Ovary (tissue), 9 donors: ENCODE results near the gene CD320. TPM values are rescaled to one million over a fixed set of nuclear protein-coding genes. Genes with fewer than 3 reads are reported as not detected.

Source experiments
- DNase-seq, 5 donors: peaks; one replicate each; pipeline ENCODE4 v3.0.0-alpha.2; 2019 to 2020
- H3K27ac ChIP-seq, 2 donors: fragments of 200-600 bp; one replicate each; pipeline versions ENCODE4 v1.5.1 to v1.8.0; 2019 to 2022
- H3K27me3 ChIP-seq: fragments of 200-600 bp; one replicate; pipeline ENCODE4 v1.8.0; 2022
- H3K36me3 ChIP-seq: fragments of 200-600 bp; sonication (generic); one replicate; pipeline ENCODE4 v1.5.1; 2019
- H3K4me1 ChIP-seq: one replicate; pipeline ENCODE4 v1.8.1; 2013; ENCODE audit warnings: mild to moderate bottlenecking, moderate library complexity; ENCODE audit not compliant: insufficient read depth
- H3K4me3 ChIP-seq: fragments of 200-600 bp; sonication (generic); one replicate; pipeline ENCODE4 v1.5.1; 2017
- H3K9me3 ChIP-seq, 2 donors: fragments of 200-600 bp in 1 of 2; sonication (generic) in 1 of 2; one replicate each; pipeline versions ENCODE4 v1.5.1 to v1.8.1; 2013 to 2019; ENCODE audit warnings: mild to moderate bottlenecking in 1 of 2, moderate library complexity in 1 of 2
- EP300 ChIP-seq: sonication (generic); formaldehyde crosslinking; IDR thresholded peaks from one replicate; pipeline ENCODE4 v1.6.1; 2017; ENCODE audit warnings: antibody characterized with exemption
- POLR2A ChIP-seq: fragments of 450-650 bp; IDR thresholded peaks from one replicate; pipeline ENCODE4 v1.6.1; 2017; ENCODE audit warnings: antibody characterized with exemption, mild to moderate bottlenecking, moderate library complexity
- WGBS, 3 donors: extraction: QIAGEN DNeasy Blood & Tissue Kit in 1 of 3; methylation state at CpG; one replicate each; pipeline versions ENCODE4 v1.1.5 to v1.1.7; 2013 to 2017; 5-methylcytosine and 5-hydroxymethylcytosine counted together
- intact Hi-C, 4 donors: fragments of 100-400 bp; cut with DNase I; formaldehyde crosslinking; loops; one replicate each; pipeline versions ENCODE4 v1.11.0 to v1.15.1; 2022 to 2023
- polyA plus RNA-seq, 2 donors: library from polyadenylated mRNA; stranded (reverse); fragments of 200-250 nt in 1 of 2; fragments of 350-450 nt in 1 of 2; fragmentation: Illumina TruSeq in 1 of 2; extraction: RNeasy Lipid Tissue Mini Kit (QIAGEN cat#74804) in 1 of 2; gene quantifications; one replicate each; pipeline ENCODE4 v1.2.3, GENCODE V29; 2013 to 2014
- total RNA-seq, 7 donors: library from RNA; depleted of rRNA in 2 of 7; stranded (reverse); fragments of >200 nt in 2 of 7; fragmentation: NEBNext Ultra II Directional in 3 of 7; extraction: Animal tissue kit (Norgen Biotek cat#: 25700) in 3 of 7; gene quantifications; one replicate each; pipeline versions ENCODE4 v1.1.0 to v1.2.4, GENCODE V29; 2016 to 2023
- TF ChIP-seq, protein P1 (sequence below), 3 donors: fragments of 450-650 bp in 2 of 3; fragments of 200-600 bp in 1 of 3; IDR thresholded peaks; one replicate each; pipeline versions ENCODE4 v1.5.1 to v1.8.0; 2016 to 2022; ENCODE audit warnings: antibody characterized with exemption in 3 of 3, mild to moderate bottlenecking in 1 of 3
- donor health status: DM: no; HTN: no; CAD: no; lungs with moderate emphysema.
- donor health status: DM: no; HTN: no; CAD: no.
- donor health status: Bipolar disorder and iron deficiency.
- donor health status: DM: yes; HTN: yes; CAD: no.
- donor health status: DM: no; HTN: no; CAD: no.
- donor health status: DM: yes; HTN: yes; CAD: no.

CD320 gene
- total and polyA plus RNA-seq, 9 donors: 1.9 to 57.0 (median 34.2) TPM

DNA sequence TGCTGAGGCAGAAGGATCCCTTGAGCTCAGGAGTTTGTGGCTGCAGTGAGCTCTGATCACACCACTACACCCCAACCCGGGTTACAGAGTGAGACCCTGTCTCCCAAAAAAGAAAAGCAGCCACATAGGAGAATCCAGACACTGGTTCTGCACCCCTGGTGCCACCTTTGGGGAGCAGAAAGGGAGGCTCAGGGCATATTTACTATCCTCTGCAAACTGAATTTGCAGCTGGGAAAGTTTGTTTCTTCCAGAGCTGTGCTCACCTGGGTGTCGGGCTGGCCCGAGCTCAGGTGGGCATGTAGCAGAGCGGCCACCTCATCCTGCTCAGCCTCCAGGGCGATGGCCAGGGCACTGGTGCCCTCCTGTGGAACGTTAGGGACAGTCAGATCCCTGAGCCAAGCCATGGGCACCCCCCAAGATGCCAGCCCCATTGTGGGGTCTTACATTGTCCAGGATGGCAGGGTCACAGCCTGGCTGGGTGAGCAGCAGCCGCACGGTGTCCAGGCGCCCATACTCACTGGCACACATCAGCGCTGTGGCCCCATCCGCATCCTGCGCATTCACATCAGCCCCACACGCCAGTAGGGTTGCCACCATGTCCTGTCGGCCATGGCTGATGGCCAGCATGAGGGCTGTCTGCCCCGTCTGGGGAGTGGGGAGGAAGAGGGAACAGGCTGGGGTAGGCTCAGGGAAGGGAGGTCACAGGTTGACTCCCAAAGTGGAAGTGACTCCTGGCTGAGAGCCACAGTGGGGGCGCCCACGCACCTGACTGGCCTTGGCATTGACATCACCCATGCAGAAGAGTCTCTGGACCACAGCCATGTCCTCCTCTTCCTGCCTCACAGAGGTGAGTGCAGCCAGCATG, 16.3 kb upstream of the CD320 start:
- no peaks in the 10 kb centered on the region for H3K27me3 ChIP-seq
- H3K36me3 ChIP-seq: no peaks in the 10 kb centered on the region
- TF ChIP-seq, protein P1, sequence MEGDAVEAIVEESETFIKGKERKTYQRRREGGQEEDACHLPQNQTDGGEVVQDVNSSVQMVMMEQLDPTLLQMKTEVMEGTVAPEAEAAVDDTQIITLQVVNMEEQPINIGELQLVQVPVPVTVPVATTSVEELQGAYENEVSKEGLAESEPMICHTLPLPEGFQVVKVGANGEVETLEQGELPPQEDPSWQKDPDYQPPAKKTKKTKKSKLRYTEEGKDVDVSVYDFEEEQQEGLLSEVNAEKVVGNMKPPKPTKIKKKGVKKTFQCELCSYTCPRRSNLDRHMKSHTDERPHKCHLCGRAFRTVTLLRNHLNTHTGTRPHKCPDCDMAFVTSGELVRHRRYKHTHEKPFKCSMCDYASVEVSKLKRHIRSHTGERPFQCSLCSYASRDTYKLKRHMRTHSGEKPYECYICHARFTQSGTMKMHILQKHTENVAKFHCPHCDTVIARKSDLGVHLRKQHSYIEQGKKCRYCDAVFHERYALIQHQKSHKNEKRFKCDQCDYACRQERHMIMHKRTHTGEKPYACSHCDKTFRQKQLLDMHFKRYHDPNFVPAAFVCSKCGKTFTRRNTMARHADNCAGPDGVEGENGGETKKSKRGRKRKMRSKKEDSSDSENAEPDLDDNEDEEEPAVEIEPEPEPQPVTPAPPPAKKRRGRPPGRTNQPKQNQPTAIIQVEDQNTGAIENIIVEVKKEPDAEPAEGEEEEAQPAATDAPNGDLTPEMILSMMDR (IDR thresholded peaks at IDR 0.05): no peak
- TF ChIP-seq POLR2A: no peak
- TF ChIP-seq EP300: no peak
- WGBS, 3 donors: 61 to 69% (median 66%) methylated on average over 17 of the region's 17 CpGs
- no peak overlapping the region for H3K4me3 ChIP-seq
- peaks cover 8% of the 10 kb centered on the region for H3K4me1 ChIP-seq
- H3K27ac ChIP-seq: no peak overlapping the region
- peak in 1 of 5 donors; percentile 57 for DNase-seq
- intact Hi-C loops: no loop called here
- no peaks in the 10 kb centered on the region for H3K9me3 ChIP-seq

DNA sequence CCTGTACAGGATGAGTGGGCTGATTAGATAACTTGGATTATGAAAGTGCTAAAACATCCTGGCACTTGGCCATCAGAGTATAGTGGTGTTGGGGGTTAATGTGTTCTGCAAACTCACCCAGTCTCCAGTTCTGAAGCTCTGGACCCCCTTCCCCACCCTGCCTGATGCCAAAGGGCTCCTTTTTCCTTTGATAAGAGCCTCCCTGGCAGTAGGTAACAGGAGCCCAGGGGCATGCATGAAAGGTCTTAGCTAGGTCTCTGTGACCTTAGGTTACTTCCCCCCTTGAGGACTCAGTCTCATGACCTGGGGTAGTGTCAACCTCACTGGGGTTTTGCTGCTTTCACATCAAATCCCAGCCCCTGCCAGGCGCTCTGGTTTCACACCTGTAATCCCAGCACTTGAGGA, 15.6 kb upstream of the CD320 start:
- TF ChIP-seq EP300: no peak
- no peak for TF ChIP-seq POLR2A
- TF ChIP-seq, protein P1 (IDR thresholded peaks at IDR 0.05): no peak
- Histone ChIP-seq H3K4me1 (peaks cover 8% of the 10 kb centered on the region), H3K9me3 (no peaks in the 10 kb centered on the region), H3K27me3 (no peaks in the 10 kb centered on the region), H3K36me3 (no peaks in the 10 kb centered on the region), H3K4me3 (no peak overlapping the region), H3K27ac (no peak overlapping the region)
- intact Hi-C loops: no loop called here
- no peak for DNase-seq
- 76 to 100% (median 88%) methylated on average over 1 of the region's 1 CpG for WGBS, 3 donors

DNA sequence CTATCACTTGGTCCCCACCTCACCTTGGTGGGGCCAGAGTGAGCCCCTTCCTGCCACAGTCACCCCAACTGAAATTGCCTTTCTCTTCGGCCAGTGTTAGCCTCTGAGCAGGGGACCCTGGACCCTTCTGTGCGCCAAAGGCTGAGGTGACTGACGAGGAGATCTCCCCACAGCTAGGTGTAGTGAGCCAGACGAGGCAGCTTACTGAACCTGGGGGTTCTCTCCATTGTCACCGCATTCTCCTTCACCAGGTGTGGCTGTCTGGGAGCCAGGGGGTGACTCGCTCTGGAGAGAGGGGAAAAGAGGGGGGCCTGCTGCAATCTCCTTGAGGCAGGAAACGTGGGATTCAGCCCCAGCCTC, 14.5 kb upstream of the CD320 start:
- Histone ChIP-seq H3K36me3 (no peaks in the 10 kb centered on the region), H3K27ac (no peak overlapping the region), H3K4me1 (peaks cover 8% of the 10 kb centered on the region), H3K4me3 (peak overlapping the region; percentile 80), H3K9me3 (no peaks in the 10 kb centered on the region), H3K27me3 (no peaks in the 10 kb centered on the region)
- no peak for DNase-seq
- intact Hi-C loops: no loop called here
- WGBS, 3 donors: 50 to 55% (median 52%) methylated on average over 7 of the region's 7 CpGs
- TF ChIP-seq, protein P1 (IDR thresholded peaks at IDR 0.05): no peak
- TF ChIP-seq EP300 (no peak), POLR2A (no peak)

DNA sequence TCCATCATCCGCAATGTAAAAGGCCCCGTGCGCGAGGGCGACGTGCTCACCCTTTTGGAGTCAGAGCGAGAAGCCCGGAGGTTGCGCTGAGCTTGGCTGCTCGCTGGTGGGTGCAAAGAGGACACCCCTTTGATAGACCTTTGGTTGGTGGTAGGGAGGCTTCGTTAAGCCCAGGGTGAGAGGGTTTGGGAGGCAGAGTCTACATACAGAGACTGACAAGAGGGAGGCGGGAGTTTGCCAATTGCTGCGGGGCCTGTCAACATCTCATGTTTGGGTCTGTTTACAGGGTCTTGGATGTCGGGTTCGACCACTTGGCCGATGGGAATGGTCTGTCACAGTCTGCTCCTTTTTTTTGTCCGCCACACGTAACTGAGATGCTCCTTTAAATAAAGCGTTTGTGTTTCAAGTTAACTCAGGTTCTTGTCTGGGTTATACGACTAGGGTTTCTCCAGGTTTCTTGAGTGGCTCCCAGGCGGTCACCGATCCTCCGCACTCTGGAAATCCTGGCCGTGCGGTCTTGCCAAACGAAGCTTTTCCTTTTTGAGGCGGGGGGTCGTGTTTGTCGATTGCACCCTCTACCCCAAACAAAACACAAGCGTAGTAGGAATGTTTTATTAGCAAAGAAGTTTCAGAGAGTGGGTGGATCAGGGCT, 14.0 kb upstream of the CD320 start:
- peak overlapping the region; percentile 80 for H3K4me3 ChIP-seq
- TF ChIP-seq POLR2A (no peak), EP300 (no peak)
- TF ChIP-seq, protein P1 (IDR thresholded peaks at IDR 0.05): no peak
- H3K4me1 ChIP-seq: peaks cover 8% of the 10 kb centered on the region
- 7 to 15% (median 9%) methylated on average over 30 of the region's 30 CpGs for WGBS, 3 donors
- H3K27me3 ChIP-seq: no peaks in the 10 kb centered on the region
- intact Hi-C loops: no loop called here
- H3K27ac ChIP-seq: peak overlapping the region; percentile 74 to 83
- no peak for DNase-seq
- H3K36me3 ChIP-seq: no peaks in the 10 kb centered on the region
- no peaks in the 10 kb centered on the region for H3K9me3 ChIP-seq
